Activated T-cell treated with anti-CD3 and anti-CD28 coated beads, Interleukin-2, amount 50 U/mL, for 48 hours (primary cell): ENCODE measurements around the gene VPS37B.

ENCODE experiments used
- DNase-seq, 2 experiments: peaks; one replicate each; pipeline ENCODE4 v3.0.0-alpha.2; 2020

Gene VPS37B

GRCh38 chr12:122836027-122836921, 59.6 kb downstream of the VPS37B start:
- DNase-seq: peak; percentile 54 to 62

- DNase-seq: peak; percentile 40 to 52
Observed at GRCh38 chr12:122835750-122836026, 60.2 kb downstream of the VPS37B start.

GRCh38 chr12:122834921-122835749, 60.8 kb downstream of the VPS37B start, which contains the start of gene HIP1R:
HIP1R (plus strand) TSS chr12:122835457; CDS start chr12:122835551, 94 bp downstream.
- DNase-seq: peak; percentile 69 to 76

- DNase-seq: peak; percentile 35 to 38
Observed at GRCh38 chr12:122834104-122834920, 61.6 kb downstream of the VPS37B start.

- DNase-seq: no peak
Observed at GRCh38 chr12:122830517-122831214, 65.3 kb downstream of the VPS37B start.

GRCh38 chr12:122827258-122827657, 68.7 kb downstream of the VPS37B start:
- DNase-seq: no peak

GRCh38 chr12:122825773-122826724, 69.9 kb downstream of the VPS37B start:
- DNase-seq: no peak

GRCh38 chr12:122823429-122823828, 72.5 kb downstream of the VPS37B start:
- DNase-seq: no peak

GRCh38 chr12:122820838-122821271, 75.1 kb downstream of the VPS37B start:
- no peak for DNase-seq

GRCh38 chr12:122820138-122820537, 75.8 kb downstream of the VPS37B start:
- no peak for DNase-seq

DNA sequence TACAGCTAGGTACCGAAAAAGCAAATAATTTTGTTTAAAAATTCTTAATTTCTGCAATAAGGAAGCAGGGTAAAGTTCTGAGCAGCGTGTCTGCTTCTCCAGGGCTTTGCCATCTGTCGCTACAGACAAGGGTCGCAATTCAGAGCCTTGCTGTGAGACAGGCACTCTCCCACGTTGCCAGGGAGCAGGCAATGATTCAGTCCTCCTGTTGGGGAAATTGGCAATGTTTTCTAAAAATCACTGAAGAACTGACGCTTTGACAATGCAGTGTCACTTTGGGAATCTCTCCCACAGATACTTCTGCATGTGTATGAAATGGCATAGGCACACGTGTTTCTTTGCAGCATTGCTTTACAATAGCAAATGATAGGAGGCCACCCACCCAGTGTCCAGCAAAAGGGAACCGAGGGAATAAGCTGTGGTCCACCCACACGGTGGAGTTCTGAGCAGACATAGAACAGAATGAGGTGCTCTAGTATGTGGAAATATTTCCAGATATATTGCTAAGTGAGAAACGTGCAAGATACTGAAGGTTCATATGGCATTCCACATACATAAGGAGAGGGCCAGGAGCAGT, 76.6 kb downstream of the VPS37B start:
- DNase-seq: no peak
